Panc1 (cell line): ENCODE measurements around the gene PDLIM3.

Source experiments
- POLR2AphosphoS5 ChIP-seq: IDR thresholded peaks from 2 replicates; pipeline ENCODE4 v1.6.1; 2012; ENCODE audit warnings: mild to moderate bottlenecking, low read depth, low read length, moderate library complexity
- SIN3A ChIP-seq: IDR thresholded peaks from 2 replicates; pipeline ENCODE4 v1.6.1; 2012; ENCODE audit warnings: low read depth, mild to moderate bottlenecking, low read length, moderate library complexity, borderline replicate concordance; ENCODE audit not compliant: insufficient read depth
- TF ChIP-seq, protein P1 (sequence below): fragments of 450-650 bp; IDR thresholded peaks from 2 replicates; pipeline ENCODE4 v1.5.1; 2017; ENCODE audit warnings: mild to moderate bottlenecking

DNA sequence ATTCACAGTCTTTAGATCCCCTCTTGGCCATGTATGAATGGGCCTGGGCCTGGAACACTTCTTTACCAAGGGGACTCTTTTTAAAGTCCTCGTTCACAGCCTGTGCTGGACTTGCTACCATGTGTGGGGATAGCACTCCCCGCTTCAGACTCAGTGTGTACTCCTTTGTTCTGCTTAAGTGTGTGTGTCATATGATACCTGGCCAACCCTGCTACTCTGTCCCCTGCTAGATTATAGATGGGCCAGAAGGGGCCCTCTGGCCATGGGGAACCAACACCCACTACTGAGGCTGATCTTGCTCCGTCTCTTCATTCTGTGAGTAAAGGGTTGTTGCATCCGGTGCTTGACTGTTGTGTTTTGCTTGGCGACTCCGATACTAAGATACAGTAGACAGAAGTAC lies 71.8 kb downstream of the PDLIM3 start:
- TF ChIP-seq, protein P1, sequence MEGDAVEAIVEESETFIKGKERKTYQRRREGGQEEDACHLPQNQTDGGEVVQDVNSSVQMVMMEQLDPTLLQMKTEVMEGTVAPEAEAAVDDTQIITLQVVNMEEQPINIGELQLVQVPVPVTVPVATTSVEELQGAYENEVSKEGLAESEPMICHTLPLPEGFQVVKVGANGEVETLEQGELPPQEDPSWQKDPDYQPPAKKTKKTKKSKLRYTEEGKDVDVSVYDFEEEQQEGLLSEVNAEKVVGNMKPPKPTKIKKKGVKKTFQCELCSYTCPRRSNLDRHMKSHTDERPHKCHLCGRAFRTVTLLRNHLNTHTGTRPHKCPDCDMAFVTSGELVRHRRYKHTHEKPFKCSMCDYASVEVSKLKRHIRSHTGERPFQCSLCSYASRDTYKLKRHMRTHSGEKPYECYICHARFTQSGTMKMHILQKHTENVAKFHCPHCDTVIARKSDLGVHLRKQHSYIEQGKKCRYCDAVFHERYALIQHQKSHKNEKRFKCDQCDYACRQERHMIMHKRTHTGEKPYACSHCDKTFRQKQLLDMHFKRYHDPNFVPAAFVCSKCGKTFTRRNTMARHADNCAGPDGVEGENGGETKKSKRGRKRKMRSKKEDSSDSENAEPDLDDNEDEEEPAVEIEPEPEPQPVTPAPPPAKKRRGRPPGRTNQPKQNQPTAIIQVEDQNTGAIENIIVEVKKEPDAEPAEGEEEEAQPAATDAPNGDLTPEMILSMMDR = no peak
- TF ChIP-seq POLR2AphosphoS5 = no peak
- no peak for TF ChIP-seq SIN3A
